Raji (cell line): ENCODE measurements around the gene TLDC2.

Source experiments
- POLR2A ChIP-seq: IDR thresholded peaks from 2 replicates; pipeline ENCODE4 v1.6.1; 2011; ENCODE audit warnings: low read depth, low read length, control low read depth; ENCODE audit not compliant: insufficient read depth

Gene TLDC2

DNA sequence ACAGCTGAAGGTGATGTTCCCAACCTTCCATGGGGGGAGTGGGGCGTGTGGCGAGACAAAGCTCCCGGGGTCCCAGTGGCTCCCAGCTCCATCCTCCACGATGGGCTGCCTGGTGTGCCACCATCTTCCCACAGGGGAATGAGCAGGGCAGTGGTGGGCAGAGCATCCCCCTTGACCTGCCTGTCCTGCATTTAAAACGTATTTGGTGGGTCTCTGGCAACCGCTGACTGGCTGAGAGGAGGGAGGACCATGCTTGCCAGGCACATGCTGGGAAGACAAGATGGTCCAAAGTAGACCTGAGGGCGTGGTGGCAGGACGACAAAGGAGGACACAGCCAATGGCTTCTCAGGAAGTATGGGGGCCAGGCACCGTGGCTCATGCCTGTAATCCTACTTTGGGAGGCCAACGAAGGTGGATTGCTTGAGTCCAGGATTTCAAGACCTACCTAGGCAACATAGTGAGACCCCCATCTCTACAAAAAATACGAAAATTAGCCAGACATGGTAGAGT is 4.9 kb downstream of the TLDC2 start:
- no peak for TF ChIP-seq POLR2A

GRCh38 chr20:36881331-36881730 is 5.4 kb downstream of the TLDC2 start:
- TF ChIP-seq POLR2A, result no peak

GRCh38 chr20:36881888-36882287 is 6.0 kb downstream of the TLDC2 start:
- TF ChIP-seq POLR2A, result no peak

DNA sequence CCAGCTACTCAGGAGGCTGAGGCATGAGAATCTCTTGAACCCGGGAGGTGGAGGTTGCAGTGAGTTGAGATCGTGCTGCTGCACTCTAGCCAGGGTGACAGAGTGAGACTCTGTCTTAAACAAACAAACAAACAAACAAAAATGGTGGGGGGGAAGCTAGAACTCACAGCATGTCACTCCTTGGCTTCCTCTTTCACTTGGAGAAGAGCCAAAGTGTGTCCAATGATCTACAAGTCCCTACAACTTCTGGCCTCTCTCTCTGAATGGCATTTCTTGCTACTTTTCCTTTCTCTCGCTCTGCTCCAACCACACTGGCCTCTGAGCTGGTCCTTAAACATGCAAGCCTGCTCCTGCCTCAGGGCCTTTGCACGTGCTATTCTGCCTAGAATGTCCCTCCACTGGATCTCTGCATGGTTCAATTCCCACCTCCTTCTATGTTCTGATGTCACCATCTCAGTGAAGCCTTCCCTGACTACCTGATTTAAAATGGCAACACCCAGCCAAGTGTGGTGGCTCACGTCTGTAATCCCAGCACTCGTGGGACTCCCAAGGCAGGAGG is 8.1 kb downstream of the TLDC2 start:
- no peak for TF ChIP-seq POLR2A

DNA sequence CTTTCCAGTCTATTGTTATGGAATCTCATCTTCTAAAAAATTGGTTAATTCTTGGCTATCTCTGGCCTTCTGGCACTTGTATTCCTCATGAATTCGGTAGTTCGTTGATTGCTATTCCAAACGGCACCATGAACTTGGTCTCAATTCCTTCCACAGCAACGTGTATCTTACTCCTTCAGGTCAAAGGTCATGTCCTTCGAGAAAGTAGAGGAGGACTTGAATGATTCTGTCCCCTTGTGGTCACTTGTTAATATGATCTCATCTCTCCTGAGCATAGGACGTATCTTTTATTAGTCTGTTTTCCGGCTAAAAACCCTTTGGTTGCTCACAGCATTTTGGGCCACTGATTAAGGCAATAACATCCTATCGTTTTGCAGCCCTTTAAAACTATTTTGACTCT is 9.4 kb downstream of the TLDC2 start:
- TF ChIP-seq POLR2A, result no peak

- no peak for TF ChIP-seq POLR2A
Observed at GRCh38 chr20:36886859-36887751, 11.2 kb downstream of the TLDC2 start.

- TF ChIP-seq POLR2A, result no peak
Observed at GRCh38 chr20:36887752-36888090, 11.8 kb downstream of the TLDC2 start.

- TF ChIP-seq POLR2A, result no peak
Observed at GRCh38 chr20:36888880-36889516, 13.1 kb downstream of the TLDC2 start.

- TF ChIP-seq POLR2A, result no peak
Observed at GRCh38 chr20:36890586-36890985, 14.6 kb downstream of the TLDC2 start.

GRCh38 chr20:36891211-36891610 is 15.3 kb downstream of the TLDC2 start:
- TF ChIP-seq POLR2A, result no peak

- no peak for TF ChIP-seq POLR2A
Observed at GRCh38 chr20:36893801-36894200, 17.9 kb downstream of the TLDC2 start.

DNA sequence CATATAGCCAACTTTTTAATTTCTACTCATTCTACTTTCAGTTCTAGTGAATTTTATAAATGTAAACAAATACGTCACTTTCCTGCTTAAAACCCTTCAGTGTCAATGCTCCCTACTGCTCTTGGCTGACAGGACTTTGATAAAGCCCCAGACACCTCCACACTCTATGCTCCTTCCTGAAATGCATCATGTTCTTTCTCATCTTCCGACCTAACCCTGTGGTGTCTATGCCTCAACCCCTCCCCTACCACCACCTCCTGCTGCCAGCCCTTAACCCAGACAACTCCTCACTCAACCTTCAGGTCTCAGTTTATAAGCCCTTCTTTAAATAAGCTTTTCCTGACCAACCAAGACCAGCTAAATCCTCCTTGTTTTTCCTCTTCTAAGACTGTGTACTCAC is 19.1 kb downstream of the TLDC2 start:
- TF ChIP-seq POLR2A, result no peak

GRCh38 chr20:36904690-36905089 is 28.8 kb downstream of the TLDC2 start:
- TF ChIP-seq POLR2A, result no peak

DNA sequence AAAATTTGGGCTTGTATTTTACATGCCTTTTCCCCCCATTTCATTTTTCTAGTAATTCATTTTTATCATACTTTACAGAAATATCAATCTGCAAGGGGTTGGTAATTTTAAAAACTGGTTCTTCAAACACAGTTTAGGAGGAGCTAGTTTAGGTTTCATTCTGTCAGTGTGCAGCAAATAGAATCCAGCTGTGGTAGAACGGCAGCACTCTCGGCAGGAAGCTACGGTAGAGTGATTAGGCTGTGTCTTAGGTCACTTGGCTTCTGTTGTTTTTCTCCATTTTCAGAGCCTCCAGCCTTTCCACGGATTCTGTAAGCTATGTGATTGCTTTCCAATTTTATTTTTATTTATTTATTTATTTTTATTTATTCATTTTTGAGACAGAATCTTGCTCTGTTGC is 32.7 kb downstream of the TLDC2 start:
- TF ChIP-seq POLR2A, result no peak

GRCh38 chr20:36916199-36916598 is 40.3 kb downstream of the TLDC2 start:
- no peak for TF ChIP-seq POLR2A

- no peak for TF ChIP-seq POLR2A
Observed at GRCh38 chr20:36917240-36917639, 41.3 kb downstream of the TLDC2 start.

GRCh38 chr20:36917943-36918342 is 42.0 kb downstream of the TLDC2 start:
- no peak for TF ChIP-seq POLR2A
